Trophoblast cell (in vitro differentiated cells and primary cell): Measurements from ENCODE around the gene C1orf198.

Source experiments
- DNase-seq, 2 donors: peaks; one replicate each; pipeline ENCODE4 v3.0.0-alpha.2; 2016
- H2AFZ ChIP-seq: 2 replicates; pipeline ENCODE4 v1.6.1; 2013; ENCODE audit warnings: low read length, moderate library complexity, mild to moderate bottlenecking; ENCODE audit not compliant: insufficient read depth, poor library complexity
- H2AK5ac ChIP-seq: 2 replicates; pipeline ENCODE4 v1.6.1; 2013; ENCODE audit warnings: mild to moderate bottlenecking, low read length
- H2BK120ac ChIP-seq: 2 replicates; pipeline ENCODE4 v1.6.1; 2013; ENCODE audit warnings: low read length, mild to moderate bottlenecking, moderate library complexity; ENCODE audit not compliant: insufficient read depth, poor library complexity
- H2BK12ac ChIP-seq: 2 replicates; pipeline ENCODE4 v1.6.1; 2013; ENCODE audit warnings: mild to moderate bottlenecking, low read length, moderate library complexity
- H2BK5ac ChIP-seq: 2 replicates; pipeline ENCODE4 v1.6.1; 2013; ENCODE audit warnings: low read length, low read depth, moderate library complexity, mild to moderate bottlenecking; ENCODE audit not compliant: poor library complexity
- H3K14ac ChIP-seq: 2 replicates; pipeline ENCODE4 v1.6.1; 2013; ENCODE audit warnings: mild to moderate bottlenecking, low read length
- H3K18ac ChIP-seq: 2 replicates; pipeline ENCODE4 v1.6.1; 2013; ENCODE audit warnings: mild to moderate bottlenecking, low read length
- H3K23ac ChIP-seq: 2 replicates; pipeline ENCODE4 v1.6.1; 2013; ENCODE audit warnings: low read length
- H3K27ac ChIP-seq: 2 replicates; pipeline ENCODE4 v1.5.1; 2013; ENCODE audit warnings: low read depth, mild to moderate bottlenecking, inconsistent platforms, low read length, moderate library complexity
- H3K27me3 ChIP-seq: 2 replicates; pipeline ENCODE4 v1.6.1; 2013; ENCODE audit warnings: inconsistent platforms, mild to moderate bottlenecking, low read length, moderate library complexity; ENCODE audit not compliant: insufficient read depth
- H3K36me3 ChIP-seq, 2 experiments: 1 replicate in 1 of 2; 2 replicates in 1 of 2; pipeline ENCODE4 v1.6.1; 2013; ENCODE audit warnings: low read length in 2 of 2, mild to moderate bottlenecking in 2 of 2, moderate library complexity in 1 of 2; ENCODE audit not compliant: insufficient read depth in 2 of 2, control insufficient read depth in 1 of 2
- H3K4ac ChIP-seq: 2 replicates; pipeline ENCODE4 v1.6.1; 2013; ENCODE audit warnings: low read depth, mild to moderate bottlenecking, low read length, moderate library complexity
- H3K4me1 ChIP-seq, 2 experiments: 1 replicate in 1 of 2; 2 replicates in 1 of 2; pipeline ENCODE4 v1.6.1; 2013; ENCODE audit warnings: low read length in 2 of 2, mild to moderate bottlenecking in 2 of 2, moderate library complexity in 1 of 2; ENCODE audit not compliant: insufficient read depth in 2 of 2, control insufficient read depth in 1 of 2
- H3K4me2 ChIP-seq: 2 replicates; pipeline ENCODE4 v1.6.1; 2013; ENCODE audit warnings: inconsistent platforms, mild to moderate bottlenecking, low read length, moderate library complexity
- H3K4me3 ChIP-seq: 2 replicates; pipeline ENCODE4 v1.5.1; 2013; ENCODE audit warnings: mild to moderate bottlenecking, low read depth, low read length, inconsistent platforms
- H3K79me1 ChIP-seq: one replicate; pipeline ENCODE4 v1.6.1; 2013; ENCODE audit warnings: low read length
- H3K79me2 ChIP-seq: 2 replicates; pipeline ENCODE4 v1.6.1; 2013; ENCODE audit warnings: low read length, mild to moderate bottlenecking; ENCODE audit not compliant: control insufficient read depth, insufficient read depth, poor library complexity
- H3K9ac ChIP-seq: 2 replicates; pipeline ENCODE4 v1.6.1; 2013; ENCODE audit warnings: mild to moderate bottlenecking, low read length
- H3K9me3 ChIP-seq: 2 replicates; pipeline ENCODE4 v1.6.1; 2013; ENCODE audit warnings: low read depth, mild to moderate bottlenecking, control low read depth, inconsistent platforms, low read length; ENCODE audit not compliant: insufficient read depth
- H4K12ac ChIP-seq: 2 replicates; pipeline ENCODE4 v1.6.1; 2013; ENCODE audit warnings: low read depth, mild to moderate bottlenecking, low read length, moderate library complexity
- H4K8ac ChIP-seq: 2 replicates; pipeline ENCODE4 v1.6.1; 2013; ENCODE audit warnings: low read depth, mild to moderate bottlenecking, low read length, moderate library complexity
- H4K91ac ChIP-seq: one replicate; pipeline ENCODE4 v1.6.1; 2013; ENCODE audit warnings: low read depth, mild to moderate bottlenecking, low read length, moderate library complexity
- WGBS: extraction: QIAGEN DNeasy Blood & Tissue Kit; methylation state at CpG from one replicate; pipeline ENCODE4 v1.1.7; 2013; ENCODE audit warnings: missing lambda C conversion rate; ENCODE audit not compliant: insufficient read length, insufficient coverage; ENCODE audit errors: extremely low coverage; 5-methylcytosine and 5-hydroxymethylcytosine counted together

C1orf198 gene

GRCh38 chr1:230879778-230880177 lies 11.5 kb upstream of the C1orf198 start:
- DNase-seq, result no peak
- Histone ChIP-seq H2BK5ac (no peak overlapping the region), H3K4ac (no peak overlapping the region), H3K23ac (no peak overlapping the region), H2BK12ac (no peak overlapping the region), H3K14ac (no peak overlapping the region), H3K4me2 (no peak overlapping the region), H2AK5ac (no peak overlapping the region), H3K4me3 (no peak overlapping the region), H3K18ac (no peak overlapping the region), H3K79me1 (no peaks in the 10 kb centered on the region), H2BK120ac (no peak overlapping the region), H4K12ac (no peak overlapping the region), H3K36me3 (no peaks in the 10 kb centered on the region), H3K27ac (no peak overlapping the region), H2AFZ (no peak overlapping the region), H3K9ac (no peak overlapping the region), H4K8ac (no peak overlapping the region), H3K79me2 (no peaks in the 10 kb centered on the region), H3K4me1 (peaks cover 5 to 8% of the 10 kb centered on the region in 2 experiments), H4K91ac (no peak overlapping the region), H3K9me3 (peaks cover 1% of the 10 kb centered on the region), H3K27me3 (no peaks in the 10 kb centered on the region)
- no CpG with 5 or more reads among the region's 8 CpGs for WGBS

DNA sequence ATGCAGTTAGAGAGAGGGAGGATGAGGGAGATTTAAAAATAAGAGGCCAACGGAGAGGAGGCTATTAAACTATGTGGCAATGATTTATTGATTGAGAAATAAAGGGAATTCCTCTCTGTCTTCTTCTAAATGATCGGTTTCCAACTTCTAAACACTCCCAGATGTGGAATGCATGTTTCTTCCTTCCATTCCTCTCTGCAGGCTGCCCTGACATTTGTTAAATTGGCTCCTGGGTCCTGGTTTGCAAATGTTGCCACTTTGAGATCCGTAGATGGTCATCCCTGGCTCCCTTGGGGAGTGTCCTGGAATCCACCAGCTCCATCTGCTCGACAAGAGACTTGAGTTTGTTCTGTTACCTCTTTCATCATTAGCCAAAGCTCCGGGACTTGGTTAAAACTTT lies 10.3 kb upstream of the C1orf198 start:
- H3K79me2 ChIP-seq, result no peaks in the 10 kb centered on the region
- WGBS, result no CpG with 5 or more reads among the region's 5 CpGs
- no peaks in the 10 kb centered on the region for H3K79me1 ChIP-seq
- H3K4me2 ChIP-seq, result no peak overlapping the region
- H2BK5ac ChIP-seq, result no peak overlapping the region
- no peak overlapping the region for H2AFZ ChIP-seq
- H3K4ac ChIP-seq, result no peak overlapping the region
- no peak overlapping the region for H3K9ac ChIP-seq
- DNase-seq, result no peak
- no peak overlapping the region for H3K27ac ChIP-seq
- peaks cover 5 to 8% of the 10 kb centered on the region in 2 experiments for H3K4me1 ChIP-seq
- no peak overlapping the region for H4K8ac ChIP-seq
- H3K23ac ChIP-seq, result no peak overlapping the region
- H2BK12ac ChIP-seq, result no peak overlapping the region
- no peaks in the 10 kb centered on the region for H3K36me3 ChIP-seq
- no peak overlapping the region for H4K91ac ChIP-seq
- no peak overlapping the region for H4K12ac ChIP-seq
- H2AK5ac ChIP-seq, result no peak overlapping the region
- H3K9me3 ChIP-seq, result no peaks in the 10 kb centered on the region
- H3K14ac ChIP-seq, result no peak overlapping the region
- no peak overlapping the region for H3K18ac ChIP-seq
- H3K4me3 ChIP-seq, result no peak overlapping the region
- H2BK120ac ChIP-seq, result no peak overlapping the region
- no peaks in the 10 kb centered on the region for H3K27me3 ChIP-seq

GRCh38 chr1:230877924-230878590 lies 9.7 kb upstream of the C1orf198 start:
- Histone ChIP-seq H2AFZ (no peak overlapping the region), H4K12ac (no peak overlapping the region), H2BK12ac (no peak overlapping the region), H3K36me3 (no peaks in the 10 kb centered on the region), H2BK5ac (no peak overlapping the region), H3K9me3 (no peaks in the 10 kb centered on the region), H3K9ac (no peak overlapping the region), H3K4me1 (peaks cover 5 to 8% of the 10 kb centered on the region in 2 experiments), H4K8ac (no peak overlapping the region), H3K23ac (no peak overlapping the region), H3K18ac (no peak overlapping the region), H3K79me1 (no peaks in the 10 kb centered on the region), H3K14ac (no peak overlapping the region), H3K4me3 (no peak overlapping the region), H3K79me2 (no peaks in the 10 kb centered on the region), H2AK5ac (no peak overlapping the region), H2BK120ac (no peak overlapping the region), H3K4ac (no peak overlapping the region), H3K27ac (no peak overlapping the region), H3K27me3 (no peaks in the 10 kb centered on the region), H4K91ac (no peak overlapping the region), H3K4me2 (no peak overlapping the region)
- WGBS, result no CpG with 5 or more reads among the region's 4 CpGs
- DNase-seq, result no peak

DNA sequence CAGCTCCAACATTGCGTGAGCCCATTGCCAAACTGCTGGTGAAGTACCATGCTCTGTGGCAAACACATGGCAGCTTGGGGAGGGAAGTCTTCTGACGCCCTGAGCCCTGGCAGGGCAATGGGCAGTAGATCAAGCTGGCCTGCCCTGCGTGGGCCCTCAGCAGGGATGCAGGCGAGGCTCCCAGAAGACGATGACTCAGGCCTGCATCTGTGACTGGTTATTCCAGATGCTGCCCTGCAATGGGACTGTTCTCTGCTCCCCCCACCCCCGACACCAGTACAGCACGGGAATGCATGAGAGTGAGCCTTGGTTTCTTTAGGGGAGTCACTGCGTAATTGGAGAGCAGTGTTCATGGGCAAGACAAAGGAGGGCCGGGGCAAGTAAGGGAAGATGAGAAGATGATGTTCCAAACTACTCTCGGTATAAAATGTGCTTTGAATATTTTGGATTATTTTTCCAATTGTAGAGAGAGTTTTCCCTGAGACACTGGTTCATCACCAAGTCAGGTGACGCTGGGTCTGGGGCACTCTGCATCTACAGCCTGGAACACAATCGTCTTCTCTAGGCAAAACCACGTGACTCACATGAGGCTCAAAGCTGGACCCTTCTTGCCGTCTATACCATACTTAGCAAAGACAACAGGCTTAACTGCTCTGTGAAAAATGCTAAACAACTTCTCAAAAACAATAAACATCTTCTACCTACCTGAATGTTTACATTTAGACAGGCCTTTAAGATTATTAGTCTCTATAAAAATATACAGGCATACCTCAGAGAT lies 9.0 kb upstream of the C1orf198 start:
- Histone ChIP-seq H3K79me2 (no peaks in the 10 kb centered on the region), H4K8ac (no peak overlapping the region), H3K9me3 (no peaks in the 10 kb centered on the region), H3K27ac (no peak overlapping the region), H3K4me2 (no peak overlapping the region), H3K18ac (no peak overlapping the region), H4K91ac (no peak overlapping the region), H2BK12ac (no peak overlapping the region), H3K23ac (no peak overlapping the region), H3K27me3 (no peaks in the 10 kb centered on the region), H2BK120ac (no peak overlapping the region), H2AK5ac (no peak overlapping the region), H2BK5ac (no peak overlapping the region), H3K79me1 (no peaks in the 10 kb centered on the region), H3K36me3 (no peaks in the 10 kb centered on the region), H2AFZ (no peak overlapping the region), H3K4me3 (no peak overlapping the region), H4K12ac (no peak overlapping the region), H3K9ac (no peak overlapping the region), H3K4ac (no peak overlapping the region), H3K4me1 (peaks cover 5 to 8% of the 10 kb centered on the region in 2 experiments), H3K14ac (no peak overlapping the region)
- peak; percentile 55 to 71 for DNase-seq
- WGBS, result no CpG with 5 or more reads among the region's 14 CpGs
